H1 (cell line): ENCODE data around the gene FAM174A. TPM values are rescaled to one million over a fixed set of nuclear protein-coding genes. Genes with fewer than 3 reads are reported as not detected.

Source experiments
- CTCF ChIA-PET: fragments of 300-600 bp; sonication (Branson Sonifier 250); formaldehyde crosslinking; loops from one replicate; lab custom pipeline; 2021; ENCODE audit not compliant: partially characterized antibody; lab: Charles Lee
- POLR2A ChIA-PET: fragments of 300-600 bp; sonication (Branson Sonifier 250); formaldehyde crosslinking; loops from one replicate; lab custom pipeline; 2021; ENCODE audit warnings: inconsistent platforms; ENCODE audit not compliant: partially characterized antibody; lab: Charles Lee
- DNase-seq, 2 experiments: peaks; one replicate each; pipeline versions ENCODE4 v3.0.0 to v3.0.0-alpha.2; 2010 to 2022; ENCODE audit warnings: low spot score in 2 of 2, low read depth in 1 of 2, mixed read lengths in 1 of 2
- FAIRE-seq: peaks from 2 replicates; lab custom pipeline; 2011; peaks lifted over from hg19 to GRCh38; lab: Jason Lieb, UNC
- H2AFZ ChIP-seq: 2 replicates; pipeline ENCODE4 v1.8.1; 2012; ENCODE audit warnings: low read length, inconsistent platforms
- H2AK5ac ChIP-seq: 2 replicates; pipeline ENCODE4 v1.6.1; 2013; ENCODE audit warnings: low read depth, low read length
- H2BK120ac ChIP-seq: replicated peaks from 2 replicates; pipeline ENCODE3; 2013; ENCODE audit warnings: low read depth, low read length, inconsistent platforms
- H2BK12ac ChIP-seq: 2 replicates; pipeline ENCODE4 v1.6.1; 2013; ENCODE audit warnings: low read depth, low read length
- H2BK15ac ChIP-seq: 2 replicates; pipeline ENCODE4 v1.6.1; 2013; ENCODE audit warnings: low read length
- H2BK20ac ChIP-seq: 2 replicates; pipeline ENCODE4 v1.6.1; 2013; ENCODE audit warnings: low read length
- H2BK5ac ChIP-seq: 2 replicates; pipeline ENCODE4 v1.6.1; 2013; ENCODE audit warnings: low read depth, low read length
- H3K14ac ChIP-seq: 2 replicates; pipeline ENCODE4 v1.6.1; 2013; ENCODE audit warnings: inconsistent platforms; ENCODE audit not compliant: insufficient read length
- H3K18ac ChIP-seq: 2 replicates; pipeline ENCODE4 v1.6.1; 2013; ENCODE audit warnings: low read length; ENCODE audit errors: extremely low read depth
- H3K23ac ChIP-seq: 2 replicates; pipeline ENCODE4 v1.6.1; 2013; ENCODE audit warnings: inconsistent platforms; ENCODE audit not compliant: insufficient read length
- H3K23me2 ChIP-seq: 2 replicates; pipeline ENCODE4 v1.6.1; 2013; ENCODE audit warnings: low read depth, low read length
- H3K27ac ChIP-seq: 2 replicates; pipeline ENCODE4 v1.6.1; 2011; ENCODE audit warnings: low read depth, low read length, inconsistent platforms
- H3K27me3 ChIP-seq, 4 experiments: replicated peaks in 1 of 4; 1 replicate in 1 of 4; 2 replicates in 3 of 4; pipeline versions ENCODE4 v1.6.1 to v1.8.1; 2011 to 2013; ENCODE audit warnings: low read length in 3 of 4, mild to moderate bottlenecking in 3 of 4, inconsistent platforms in 2 of 4, mixed read lengths in 2 of 4, moderate library complexity in 1 of 4; ENCODE audit not compliant: control insufficient read depth in 3 of 4, insufficient read depth in 3 of 4; ENCODE audit errors: extremely low read depth in 1 of 4
- H3K36me3 ChIP-seq, 4 experiments: 2 replicates each; pipeline versions ENCODE4 v1.6.1 to v1.8.1; 2011 to 2013; ENCODE audit warnings: mild to moderate bottlenecking in 4 of 4, low read length in 3 of 4, moderate library complexity in 2 of 4, control low read depth in 1 of 4, inconsistent platforms in 1 of 4; ENCODE audit not compliant: insufficient read depth in 4 of 4, control insufficient read depth in 2 of 4
- H3K4ac ChIP-seq: replicated peaks from 2 replicates; pipeline ENCODE3; 2013; ENCODE audit warnings: low read length, low read depth, mixed read lengths, inconsistent platforms; ENCODE audit not compliant: insufficient read length
- H3K4me1 ChIP-seq, 4 experiments: replicated peaks in 1 of 4; 1 replicate in 1 of 4; 2 replicates in 3 of 4; pipeline versions ENCODE4 v1.6.1 to v1.8.1; 2011 to 2013; ENCODE audit warnings: low read length in 3 of 4, inconsistent platforms in 2 of 4, mixed read lengths in 1 of 4; ENCODE audit not compliant: insufficient read depth in 4 of 4, control insufficient read depth in 3 of 4
- H3K4me2 ChIP-seq, 2 experiments: 2 replicates each; pipeline versions ENCODE4 v1.6.1 to v1.8.1; 2011 to 2013; ENCODE audit warnings: low read depth in 2 of 2, low read length in 2 of 2, control low read depth in 1 of 2, inconsistent platforms in 1 of 2, mild to moderate bottlenecking in 1 of 2; ENCODE audit not compliant: insufficient read depth in 1 of 2
- H3K4me3 ChIP-seq, 4 experiments: fragments of 200-600, 300-600 bp in 1 of 4; sonication (generic), shearing (Covaris generic), sonication (Bioruptor Twin) in 1 of 4; 2 replicates each; pipeline versions ENCODE4 v1.5.1 to v1.8.1; 2011 to 2016; ENCODE audit warnings: low read length in 4 of 4, low read depth in 3 of 4, control low read depth in 2 of 4, inconsistent platforms in 2 of 4, mild to moderate bottlenecking in 2 of 4, mixed read lengths in 1 of 4, moderate library complexity in 1 of 4; ENCODE audit not compliant: insufficient read depth in 2 of 4; ENCODE audit errors: extremely low read depth in 1 of 4
- H3K56ac ChIP-seq: replicated peaks from 2 replicates; pipeline ENCODE3; 2013; ENCODE audit warnings: low read depth, mild to moderate bottlenecking, mixed read lengths, low read length, inconsistent platforms; ENCODE audit not compliant: insufficient read length
- H3K79me1 ChIP-seq: 2 replicates; pipeline ENCODE4 v1.6.1; 2013; ENCODE audit warnings: low read depth, low read length, control low read depth
- H3K79me2 ChIP-seq, 2 experiments: 2 replicates each; pipeline versions ENCODE4 v1.6.1 to v1.8.1; 2012 to 2013; ENCODE audit warnings: low read length in 2 of 2, mild to moderate bottlenecking in 2 of 2, inconsistent platforms in 1 of 2; ENCODE audit not compliant: insufficient read depth in 2 of 2, control insufficient read depth in 1 of 2
- H3K9ac ChIP-seq, 4 experiments: replicated peaks in 1 of 4; 1 replicate in 1 of 4; 2 replicates in 3 of 4; pipeline versions ENCODE4 v1.6.1 to v1.8.1; 2011 to 2013; ENCODE audit warnings: low read depth in 3 of 4, low read length in 3 of 4, control low read depth in 2 of 4, mild to moderate bottlenecking in 2 of 4, moderate library complexity in 2 of 4, inconsistent platforms in 1 of 4; ENCODE audit errors: extremely low read depth in 1 of 4
- H3K9me3 ChIP-seq, 2 experiments: 2 replicates each; pipeline versions ENCODE4 v1.6.1 to v1.8.1; 2012 to 2013; ENCODE audit warnings: mild to moderate bottlenecking in 2 of 2, moderate library complexity in 2 of 2, control low read depth in 1 of 2, inconsistent platforms in 1 of 2, low read depth in 1 of 2, low read length in 1 of 2, mixed read lengths in 1 of 2; ENCODE audit not compliant: insufficient read depth in 2 of 2
- H4K20me1 ChIP-seq, 2 experiments: replicated peaks in 1 of 2; 2 replicates each; pipeline versions ENCODE3 to v1.8.1; 2011 to 2013; ENCODE audit warnings: inconsistent platforms in 2 of 2, low read length in 2 of 2, mild to moderate bottlenecking in 1 of 2; ENCODE audit not compliant: insufficient read depth in 2 of 2, control insufficient read depth in 1 of 2
- H4K5ac ChIP-seq: 2 replicates; pipeline ENCODE4 v1.6.1; 2013; ENCODE audit warnings: low read length, low read depth, mixed read lengths, inconsistent platforms; ENCODE audit not compliant: insufficient read length
- H4K8ac ChIP-seq: 2 replicates; pipeline ENCODE4 v1.8.0; 2013; ENCODE audit warnings: mild to moderate bottlenecking, moderate library complexity, low read length, inconsistent platforms; ENCODE audit not compliant: insufficient read depth; ENCODE audit errors: extremely low read depth
- H4K91ac ChIP-seq: replicated peaks from 2 replicates; pipeline ENCODE3; 2013; ENCODE audit warnings: low read length, mixed read lengths, inconsistent platforms; ENCODE audit not compliant: insufficient read length
- ASH2L ChIP-seq: fragments of 200-600, 300-600 bp; sonication (generic); IDR thresholded peaks from one replicate; pipeline ENCODE4 v1.7.1; 2017; ENCODE audit warnings: low read length
- KDM4A ChIP-seq: IDR thresholded peaks from one replicate; pipeline ENCODE4 v1.7.1; 2012; ENCODE audit warnings: low read depth, mild to moderate bottlenecking, moderate library complexity, low read length, inconsistent platforms; ENCODE audit not compliant: severe bottlenecking
- SUZ12 ChIP-seq: fragments of 200-600 bp; sonication (generic); IDR thresholded peaks from 2 replicates; pipeline ENCODE4 v1.6.1; 2012; ENCODE audit warnings: mild to moderate bottlenecking, inconsistent platforms, low read length, moderate library complexity, mixed read lengths
- WGBS, 2 experiments: shearing (Covaris generic) in 1 of 2; methylation state at CpG; one replicate each; pipeline versions ENCODE4 v1.1.6 to v1.1.7; 2013 to 2015; ENCODE audit warnings: low lambda C conversion rate in 2 of 2, mixed read lengths in 2 of 2, inconsistent platforms in 1 of 2, low coverage in 1 of 2, missing lambda C conversion rate in 1 of 2; ENCODE audit not compliant: insufficient replicate concordance in 2 of 2, insufficient coverage in 1 of 2, insufficient read length in 1 of 2; ENCODE audit errors: extremely low coverage in 1 of 2, missing lambda C conversion rate in 1 of 2; 5-methylcytosine and 5-hydroxymethylcytosine counted together
- polyA plus RNA-seq, 7 experiments: library from polyadenylated mRNA; depleted of rRNA in 3 of 7; stranded (reverse) in 5 of 7; unstranded in 2 of 7; fragments of >200 nt in 5 of 7; fragments of 200-250 nt in 2 of 7; gene quantifications; 1 replicate in 5 of 7; 2 replicates in 1 of 7; 4 replicates in 1 of 7; pipeline versions ENCODE4 v1.2.1 to v1.2.3, GENCODE V29; 2011 to 2013; ENCODE audit warnings: missing spikeins in 2 of 7, mixed read lengths in 2 of 7
- total RNA-seq: library from RNA; stranded (reverse); fragmentation: NEBNext Ultra II Directional; extraction: Animal tissue kit (Norgen Biotek cat#: 25700); gene quantifications from 2 replicates; pipeline ENCODE4 v1.2.1, GENCODE V29; 2021

FAM174A gene
- total and polyA plus RNA-seq, 2 of the 8 experiments (the other 6 are each of a cell fraction or from before 2014, with no cell fraction given), result 3.9 to 5.3 TPM

DNA sequence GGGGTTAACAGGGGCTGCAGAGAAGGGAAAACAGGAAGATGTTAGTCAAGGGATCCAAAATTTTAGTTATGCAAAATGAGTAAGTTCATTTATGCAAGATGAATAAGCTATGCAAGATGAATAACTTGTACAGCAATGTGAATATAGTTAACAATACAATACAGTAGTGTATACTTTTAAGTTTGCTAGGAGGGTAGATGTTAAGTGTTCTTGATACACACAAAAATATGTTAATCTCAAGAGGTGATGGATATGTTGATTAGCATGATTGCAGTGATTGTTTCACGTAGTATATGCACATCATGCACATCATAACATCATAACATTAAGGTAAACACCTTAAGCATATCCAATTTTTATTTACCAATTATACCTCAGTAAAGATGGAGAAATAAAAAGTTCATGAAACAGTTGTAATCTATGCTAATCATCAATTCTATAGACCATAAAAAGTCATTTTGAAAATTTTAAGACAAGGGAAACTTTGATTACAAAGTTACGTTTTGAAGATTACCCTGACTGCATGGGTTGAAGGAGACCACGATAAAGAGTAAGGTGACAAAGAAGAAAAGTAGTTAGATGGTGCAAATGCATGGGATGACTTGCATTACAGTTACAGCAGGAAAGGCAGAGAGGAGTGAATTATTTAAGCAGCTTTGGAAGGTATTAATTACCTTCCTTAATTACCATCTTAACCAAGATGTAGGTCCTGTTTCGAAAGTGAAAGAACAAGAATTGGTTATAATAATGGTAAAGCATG is 31.4 kb downstream of the FAM174A start:
- POLR2A ChIA-PET, result no interaction called here
- Histone ChIP-seq H2BK20ac (no peak overlapping the region), H2AK5ac (no peak overlapping the region), H4K8ac (no peak overlapping the region), H3K4me3 (no peak overlapping the region), H3K27ac (no peak overlapping the region), H4K91ac (no peak overlapping the region), H3K4ac (no peak overlapping the region), H4K5ac (no peak overlapping the region), H3K23me2 (no peaks in the 10 kb centered on the region; the same call in 1 of the 2 replicates), H2BK12ac (no peak overlapping the region), H3K4me1 (no peaks in the 10 kb centered on the region), H3K14ac (no peak overlapping the region), H2BK5ac (no peak overlapping the region), H3K27me3 (no peaks in the 10 kb centered on the region), H3K18ac (no peak overlapping the region), H3K4me2 (no peak overlapping the region), H2BK120ac (no peak overlapping the region), H3K56ac (no peak overlapping the region), H4K20me1 (no peaks in the 10 kb centered on the region), H2AFZ (no peak overlapping the region), H2BK15ac (no peak overlapping the region), H3K9me3 (no peaks in the 10 kb centered on the region), H3K79me1 (no peaks in the 10 kb centered on the region), H3K36me3 (no peaks in the 10 kb centered on the region), H3K79me2 (no peaks in the 10 kb centered on the region), H3K9ac (no peak overlapping the region), H3K23ac (no peak overlapping the region)
- TF ChIP-seq ASH2L, result no peak
- no peak for TF ChIP-seq KDM4A
- TF ChIP-seq SUZ12, result no peak
- CTCF ChIA-PET, result interaction anchor here (0.7 to 0.9 kb wide), 2 partner anchors 132 to 138 kb away, joined by 3 read pairs; no protein-coding TSS in a partner anchor
- DNase-seq (no peak), FAIRE-seq (no peak)
- WGBS, 2 experiments, result 92% methylated on average over 4 of the region's 4 CpGs; no CpG with 5 or more reads in 1 of the 2 experiments
